SK-N-MC (cell line): Measurements from ENCODE around the gene CYP46A1.

Source experiments
- EZH2 ChIP-seq: fragments of 200-600 bp; sonication (generic); IDR thresholded peaks from one replicate; pipeline ENCODE4 v1.6.1; 2017; ENCODE audit warnings: antibody characterized with exemption
- POLR2AphosphoS5 ChIP-seq: IDR thresholded peaks from 2 replicates; pipeline ENCODE4 v1.6.1; 2012; ENCODE audit warnings: mild to moderate bottlenecking, low read depth, low read length, borderline replicate concordance

DNA sequence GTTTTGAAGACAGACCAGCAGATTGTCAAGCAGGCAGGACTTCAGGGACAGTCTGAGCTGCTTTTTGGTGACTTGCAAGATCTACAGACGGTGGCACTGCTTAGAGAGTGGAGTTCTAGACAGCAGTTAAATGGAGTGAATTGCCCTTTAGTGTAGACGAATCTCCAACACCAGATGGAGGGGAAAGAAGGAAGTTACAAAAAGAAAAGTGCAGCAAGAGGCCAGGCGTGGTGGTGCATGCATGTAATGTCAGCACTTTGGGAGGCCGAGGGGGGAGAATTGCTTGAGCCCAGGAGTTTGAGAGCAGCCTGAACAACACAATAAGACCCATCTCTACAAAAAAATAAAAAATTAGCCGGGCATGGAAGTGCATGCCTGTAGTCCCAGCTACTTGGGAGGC lies 47.6 kb upstream of the CYP46A1 start:
- TF ChIP-seq EZH2 = no peak
- TF ChIP-seq POLR2AphosphoS5 = no peak
